ENCODE data around the gene FAM53C.
"Not testable (repeated sequence)": the region's sequence is repeated elsewhere in the genome, so short reads cannot be mapped to it uniquely, and the experiment has no call there.

FAM53C gene

DNA sequence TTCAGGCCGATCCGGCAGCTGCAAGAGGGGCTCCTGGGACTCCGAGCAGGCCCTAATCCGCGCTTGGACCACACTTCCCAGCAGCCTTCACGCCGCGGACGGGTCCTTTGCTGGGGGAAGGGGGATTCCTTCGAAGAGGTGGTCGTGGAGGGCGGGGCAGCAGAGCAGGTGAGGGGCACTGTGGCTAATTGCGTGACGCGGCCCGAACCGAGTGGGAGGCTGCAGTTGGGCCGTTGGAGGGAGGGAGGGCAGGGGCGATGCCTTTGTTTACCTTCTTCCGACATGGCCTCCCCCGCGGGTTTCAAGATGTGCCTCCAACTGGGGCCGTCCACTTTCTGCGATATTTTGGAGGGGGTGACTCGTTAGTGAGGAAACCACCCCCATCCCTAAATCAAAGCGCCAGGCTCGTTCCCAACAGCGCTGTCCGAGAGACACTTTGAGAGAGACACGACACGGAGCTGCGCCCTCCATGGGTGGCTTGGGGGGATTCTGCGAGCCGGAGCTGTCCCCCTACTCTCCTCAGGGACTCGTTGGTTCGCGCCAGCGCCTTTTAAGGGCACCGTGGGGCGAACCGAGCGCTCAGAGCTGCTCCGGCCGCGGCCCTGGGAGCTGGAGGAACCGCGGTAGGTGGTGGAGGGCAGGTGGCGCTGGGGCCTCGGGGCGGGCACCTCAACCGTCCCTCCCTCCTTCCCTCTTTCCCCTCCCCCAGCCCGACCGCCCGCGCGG lies at the start of gene FAM53C:
TSS of gene FAM53C (plus strand) at position 582 of the 726 bp plus-strand sequence. CDS start 3,070 bp downstream, outside the sequence.
- DNase-seq, result peak; percentile 93

DNA sequence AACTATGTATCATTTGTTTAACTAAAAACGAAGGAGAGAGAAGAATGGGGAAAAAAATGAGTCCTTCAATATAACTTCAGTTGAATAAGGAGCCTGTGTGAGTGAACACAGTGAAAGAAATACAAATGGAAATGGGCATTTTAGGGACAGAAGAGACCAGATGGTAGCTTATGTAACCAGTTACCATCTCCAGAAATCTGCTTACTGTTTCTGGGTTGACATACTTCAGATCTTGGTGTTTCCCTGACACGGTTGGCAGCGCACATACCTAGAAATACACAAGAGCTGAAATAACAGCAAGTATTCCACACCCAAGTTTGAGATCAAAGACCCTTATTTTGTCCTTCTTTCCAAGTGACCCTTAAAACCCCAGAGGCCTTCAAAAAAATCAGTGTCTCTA lies 48.8 kb upstream of the FAM53C start:
- DNase-seq, result no peak

DNA sequence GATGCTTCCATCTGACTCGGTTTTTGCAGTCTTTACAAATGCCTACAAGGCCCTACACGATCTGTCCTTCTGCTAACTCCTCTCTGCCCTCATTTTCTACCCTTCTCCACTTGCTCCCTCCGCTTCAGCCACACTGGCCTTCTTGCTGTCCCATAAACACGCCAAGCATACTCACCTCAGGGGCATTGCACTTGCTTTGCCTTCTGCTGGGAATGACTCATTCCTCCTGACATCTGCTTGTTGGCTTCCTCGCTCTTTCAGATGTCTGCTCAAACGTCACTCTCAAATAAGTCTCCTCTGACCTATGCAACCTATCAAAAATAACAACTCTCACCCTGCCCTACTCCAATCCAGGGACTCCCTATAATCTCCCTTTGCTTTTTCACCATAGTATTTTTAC lies 34.7 kb upstream of the FAM53C start:
- no peak for DNase-seq

DNA sequence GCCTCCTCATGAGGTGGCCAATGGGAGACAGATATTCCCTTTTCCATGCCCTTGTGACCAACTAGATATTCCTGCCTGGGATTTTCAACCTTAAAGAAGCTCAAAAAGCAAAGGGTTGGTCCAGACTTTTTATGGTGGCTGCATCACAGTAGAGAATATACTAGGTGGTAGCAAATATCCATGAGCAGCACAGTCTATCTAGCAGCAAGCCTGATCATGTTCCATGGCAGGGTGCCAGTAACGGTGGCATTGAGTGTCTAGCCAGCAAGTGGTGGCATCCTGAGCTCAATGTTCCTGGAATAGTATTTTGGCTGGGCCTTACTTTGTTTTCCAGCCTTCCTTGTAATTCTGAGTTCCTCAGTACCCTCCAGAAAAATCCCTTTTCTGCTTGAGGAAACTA lies 32.3 kb upstream of the FAM53C start:
- DNase-seq, result no peak

DNA sequence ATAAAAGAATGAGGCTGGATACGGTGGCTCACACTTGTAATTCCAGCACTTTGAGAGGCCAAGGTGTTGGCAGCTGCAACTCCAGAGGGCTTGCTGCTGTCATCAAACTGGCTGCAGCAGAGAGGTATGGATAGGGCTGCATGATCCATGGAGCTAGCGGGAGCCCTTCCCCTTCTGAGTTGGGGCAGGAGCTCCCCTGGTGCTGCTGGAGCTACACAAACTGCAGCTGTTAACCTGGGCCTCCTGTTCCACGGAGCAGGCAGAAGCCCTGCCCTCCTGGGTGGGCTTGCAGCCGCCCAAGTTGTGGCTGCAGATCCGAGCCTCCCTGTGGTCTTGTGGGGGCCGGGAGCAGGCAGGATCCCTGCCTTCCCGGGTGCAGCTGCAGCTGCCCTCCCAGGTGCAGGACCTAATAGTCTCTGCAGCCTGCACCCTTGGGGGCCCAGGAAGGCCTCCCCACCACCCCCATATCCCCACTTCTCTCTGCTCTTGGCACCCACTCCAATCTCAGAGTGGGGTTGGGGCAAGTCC lies 22.3 kb upstream of the FAM53C start:
- DNase-seq, result no peak

DNA sequence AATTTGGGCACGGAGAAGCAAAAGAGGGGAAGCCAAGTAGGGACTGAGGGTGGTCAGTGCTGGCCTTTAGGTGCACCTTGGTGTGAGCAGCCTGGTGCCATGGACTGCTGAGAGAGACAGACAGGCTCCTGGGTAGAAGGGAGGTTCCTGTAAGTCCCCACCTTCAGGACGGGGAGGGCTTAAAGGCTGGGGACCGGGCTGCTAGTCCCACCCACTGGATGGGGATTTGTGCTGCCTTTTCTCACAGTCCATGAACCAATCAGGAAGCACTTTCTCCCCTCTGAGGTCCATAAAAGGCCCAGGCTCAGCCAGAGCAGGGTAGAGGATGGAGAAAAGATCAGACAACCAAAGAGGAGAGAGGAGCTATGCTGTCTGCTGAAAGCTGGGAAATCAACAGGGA lies 21.7 kb upstream of the FAM53C start:
- DNase-seq, result no peak

DNA sequence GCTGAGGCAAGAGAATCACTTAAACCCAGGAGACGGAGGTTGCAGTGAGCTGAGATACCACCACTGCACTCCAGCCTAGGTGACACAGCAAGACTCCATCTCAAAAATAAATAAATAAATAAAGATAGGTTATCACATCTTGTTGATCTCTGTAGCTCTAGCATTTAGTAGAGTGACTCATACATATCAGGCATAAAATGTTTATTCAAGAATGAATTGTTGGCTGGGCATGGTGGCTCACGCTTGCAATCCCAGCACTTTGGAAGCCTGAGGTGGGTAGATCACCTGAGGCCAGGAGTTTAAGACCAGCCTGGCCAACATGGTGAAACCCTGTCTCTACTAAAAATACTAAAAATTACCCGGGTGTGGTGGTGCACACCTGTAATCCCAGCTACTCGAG lies 19.9 kb upstream of the FAM53C start:
- not testable (repeated sequence) for DNase-seq

DNA sequence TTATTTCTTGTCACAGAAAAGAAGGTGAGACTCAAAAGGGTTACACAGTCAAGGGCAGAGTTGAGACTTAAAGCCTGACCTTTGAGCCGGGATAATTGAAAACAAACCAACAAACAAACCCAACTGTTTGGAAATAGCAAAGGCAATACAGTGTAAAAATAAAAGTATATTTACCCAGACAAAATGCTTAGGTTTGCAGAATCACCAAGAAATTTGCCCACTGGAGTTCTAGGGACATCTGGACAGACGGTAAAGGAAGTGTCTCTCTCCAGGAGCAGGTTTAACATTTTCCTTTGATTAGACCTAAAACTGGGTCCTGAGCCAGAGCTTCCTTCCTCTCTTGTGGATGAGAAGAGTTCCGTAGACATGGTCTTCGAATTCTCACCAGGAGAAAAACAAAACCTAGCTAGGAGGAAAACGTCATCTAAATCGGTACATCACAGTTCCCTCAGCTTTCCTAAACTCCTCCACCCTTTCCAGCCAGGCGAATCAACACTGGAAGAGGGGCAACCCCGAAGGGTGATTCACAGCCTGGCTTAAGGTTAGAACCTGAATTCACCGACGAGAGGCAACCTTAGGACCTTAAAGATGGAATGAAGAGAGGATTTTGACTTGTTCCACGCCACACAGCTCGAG lies 7.1 kb upstream of the FAM53C start:
- DNase-seq, result no peak

DNA sequence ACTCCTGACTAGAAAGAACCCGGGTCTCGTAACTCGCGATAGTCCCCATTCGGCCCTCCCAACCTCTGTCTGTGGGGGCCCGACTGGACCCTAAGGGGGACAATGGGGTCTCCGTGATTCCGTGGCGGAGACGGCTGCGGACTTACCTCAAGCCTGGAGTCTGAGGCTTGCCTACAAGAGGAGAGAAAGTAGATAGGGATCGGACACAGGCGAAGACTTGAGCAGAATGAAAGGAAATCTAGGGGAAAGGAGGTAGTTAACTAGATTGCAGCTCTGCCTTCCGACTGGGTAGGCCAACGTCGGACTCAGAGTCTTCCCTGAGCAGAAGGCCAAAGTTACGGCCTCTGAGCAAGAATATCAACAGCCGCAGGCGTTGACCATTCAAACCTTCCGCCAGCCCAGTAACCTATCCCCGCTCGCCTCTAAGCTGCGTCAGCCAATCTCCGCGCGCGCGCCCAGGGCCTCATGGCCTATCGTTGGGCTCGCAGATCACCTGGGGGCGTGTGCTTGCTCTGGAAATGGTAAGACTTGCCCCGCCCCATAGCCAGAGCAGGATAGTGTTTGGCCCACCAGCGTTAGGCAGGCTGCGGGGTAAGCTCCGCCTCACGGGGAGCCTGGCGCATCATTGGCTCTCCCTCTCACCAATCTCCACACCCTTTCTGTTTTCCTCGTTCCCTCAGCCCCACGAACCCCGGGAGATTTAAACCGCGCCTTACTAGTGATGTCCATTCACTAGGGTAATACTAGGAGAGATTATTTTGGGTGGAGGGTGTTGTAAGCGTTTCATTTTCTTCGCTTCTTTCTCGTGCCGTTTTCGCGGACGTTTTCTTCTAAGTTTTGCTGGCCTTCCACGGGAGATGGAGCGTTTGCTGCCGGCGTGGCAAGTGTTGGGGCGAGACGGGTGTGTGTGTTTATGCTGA lies 6.4 kb upstream of the FAM53C start, which contains the start of gene CDC25C:
TSS of gene CDC25C (minus strand) at position 356 of the 920 bp plus-strand sequence. CDS start 624 bp downstream, outside the sequence.
- DNase-seq, result peak; percentile 97 to 98

DNA sequence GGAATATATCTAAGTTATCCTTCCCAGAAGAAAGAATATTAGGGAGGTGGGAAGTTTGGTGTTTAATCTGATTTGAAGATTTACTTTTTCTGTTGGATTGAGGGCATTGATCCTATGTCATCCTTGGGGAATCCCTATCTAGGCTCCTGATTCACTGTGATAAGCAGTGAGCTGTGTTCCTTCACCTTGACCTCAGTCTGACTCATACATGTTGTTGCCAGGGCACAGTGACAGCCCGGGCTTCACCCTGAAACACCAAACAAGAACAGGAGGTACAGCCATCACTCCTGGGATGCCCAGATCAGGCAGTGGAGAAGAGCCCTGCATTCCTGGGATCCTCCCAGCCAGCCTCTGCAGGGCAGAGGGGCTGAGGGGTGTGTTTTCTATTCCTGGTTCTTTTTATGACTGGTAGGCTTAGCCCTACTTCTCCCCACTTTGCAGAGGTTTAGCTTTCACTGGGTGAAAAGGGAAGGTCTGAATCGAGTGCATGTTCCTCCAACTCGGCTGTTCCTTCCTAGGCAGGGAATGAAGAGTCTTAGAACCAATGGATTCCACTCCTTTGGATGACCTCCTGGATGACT lies 3.1 kb upstream of the FAM53C start:
- DNase-seq, result no peak

DNA sequence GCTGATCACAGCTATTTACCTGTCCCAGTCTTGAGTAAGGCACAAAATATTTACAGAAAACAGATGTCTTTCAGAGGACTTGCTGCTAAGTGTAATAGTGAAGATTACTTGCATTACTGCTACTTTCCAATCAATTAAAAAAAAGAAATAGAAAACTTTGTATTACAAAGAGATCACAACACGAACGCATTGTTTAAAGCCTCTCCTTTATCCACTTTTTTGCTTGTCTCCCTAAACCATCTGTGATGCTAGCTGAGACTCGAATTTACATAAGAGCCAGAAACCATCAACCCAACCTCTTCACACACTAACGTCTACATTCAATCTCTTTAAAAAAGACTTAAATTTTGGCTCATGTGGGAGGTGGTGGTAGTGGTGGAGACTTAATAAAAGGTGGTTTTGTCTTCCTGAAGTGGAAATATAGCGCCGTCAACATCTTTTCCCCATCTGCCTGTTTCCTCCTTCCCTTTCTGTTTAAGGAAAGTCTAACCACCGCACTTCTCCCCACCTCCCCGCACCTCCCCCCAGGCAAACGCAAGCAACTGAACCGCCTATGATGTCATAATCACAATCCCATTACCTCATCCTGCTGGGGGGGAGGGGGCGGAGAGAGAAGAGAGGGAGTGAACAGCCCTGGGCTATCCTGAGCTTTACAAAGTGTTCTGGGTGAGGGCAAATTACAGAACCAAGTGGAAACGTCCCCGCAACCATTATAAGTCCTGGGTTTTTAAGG lies 948 bp upstream of the FAM53C start:
- DNase-seq, result no peak

DNA sequence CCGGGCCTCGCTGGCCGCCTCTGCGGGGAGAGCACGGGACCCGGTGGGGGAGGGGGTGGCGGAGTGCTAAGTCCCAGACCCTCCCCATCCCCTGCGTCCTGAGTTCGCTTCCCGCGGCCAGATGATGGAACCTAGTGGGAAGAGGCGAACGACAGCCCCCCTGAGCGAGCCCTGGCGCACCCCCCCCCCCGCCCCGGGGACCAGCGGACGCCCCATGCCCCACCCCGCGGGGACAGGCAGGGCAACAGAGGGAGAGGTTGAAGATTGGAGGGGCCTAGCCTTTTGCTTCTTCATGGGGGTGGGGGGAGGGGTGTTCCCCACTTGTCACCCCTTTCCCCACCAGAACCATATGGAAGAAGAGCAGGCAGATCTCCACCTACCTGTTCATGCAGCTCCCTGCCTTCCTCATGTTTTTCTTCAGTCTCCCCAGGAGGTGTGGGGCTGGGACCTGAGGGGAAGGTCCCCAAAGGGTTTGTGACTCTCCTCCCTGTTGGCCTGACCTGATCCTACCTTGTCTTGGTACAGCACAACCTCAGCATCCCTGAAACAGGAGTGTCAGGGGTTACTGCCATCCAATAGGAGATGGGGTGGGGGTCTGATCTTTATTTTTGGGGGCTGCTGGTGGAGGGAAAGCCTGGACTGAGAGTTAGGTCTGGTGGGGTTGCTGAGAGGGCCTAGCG lies 485 bp downstream of the FAM53C start:
- DNase-seq, result no peak

DNA sequence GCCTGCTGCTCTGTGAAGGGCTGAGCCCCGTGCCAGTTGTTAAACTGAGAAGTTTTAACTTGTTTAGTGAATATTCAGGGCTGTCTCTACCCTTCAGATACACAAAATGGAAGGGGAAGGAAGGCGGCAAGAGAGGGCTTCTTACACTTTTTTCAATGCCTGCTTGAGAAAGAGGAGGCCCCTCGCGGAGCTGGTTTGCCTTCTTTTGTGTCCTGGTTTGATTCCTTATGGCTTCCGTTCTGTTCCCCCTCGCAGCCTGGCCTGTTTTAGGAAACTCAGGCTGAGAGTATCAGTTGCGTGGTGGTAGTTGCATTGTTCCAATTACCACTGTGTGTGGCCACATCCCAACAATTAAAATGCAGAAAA lies 1.0 kb downstream of the FAM53C start:
- DNase-seq, result peak in 1 of 2 experiments; percentile 5

DNA sequence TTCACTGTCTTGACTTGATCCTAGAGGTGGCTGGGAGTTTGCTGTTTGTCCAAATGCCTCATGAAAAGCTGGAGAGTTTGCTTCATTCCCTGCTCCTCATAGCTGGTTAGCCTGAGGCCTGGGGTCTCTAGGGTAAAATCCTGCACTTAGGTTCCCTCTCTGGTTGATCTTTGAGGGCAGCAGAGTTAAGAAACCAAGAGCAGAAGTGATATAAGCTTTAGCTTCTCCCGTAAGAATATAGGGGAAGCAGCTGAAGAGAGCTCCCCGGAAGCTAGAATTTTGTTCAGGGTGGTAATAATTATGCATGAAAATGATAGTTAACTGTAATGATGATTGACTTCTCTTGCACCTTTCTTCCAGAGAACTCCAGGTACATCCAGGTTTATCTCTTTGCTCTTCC lies 1.4 kb downstream of the FAM53C start:
- no peak for DNase-seq

DNA sequence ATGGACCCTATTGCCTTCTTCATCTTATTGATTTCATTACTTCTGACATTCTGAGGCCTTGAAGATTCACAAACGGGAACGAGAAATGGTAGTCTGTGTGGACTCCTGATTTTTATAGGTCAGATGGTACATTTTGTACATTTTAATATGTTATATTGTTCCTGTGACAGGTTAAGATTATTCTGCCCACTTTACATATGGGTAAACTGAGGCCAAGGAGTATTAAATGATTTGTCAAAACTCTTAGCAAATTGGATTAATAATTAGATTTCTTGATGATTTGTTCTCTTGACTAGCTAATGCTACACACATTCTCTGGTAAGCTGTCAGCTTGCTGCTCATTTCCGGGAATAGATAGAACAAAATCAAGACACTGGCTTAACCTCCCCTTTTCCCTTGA lies 1.9 kb downstream of the FAM53C start:
- no peak for DNase-seq

DNA sequence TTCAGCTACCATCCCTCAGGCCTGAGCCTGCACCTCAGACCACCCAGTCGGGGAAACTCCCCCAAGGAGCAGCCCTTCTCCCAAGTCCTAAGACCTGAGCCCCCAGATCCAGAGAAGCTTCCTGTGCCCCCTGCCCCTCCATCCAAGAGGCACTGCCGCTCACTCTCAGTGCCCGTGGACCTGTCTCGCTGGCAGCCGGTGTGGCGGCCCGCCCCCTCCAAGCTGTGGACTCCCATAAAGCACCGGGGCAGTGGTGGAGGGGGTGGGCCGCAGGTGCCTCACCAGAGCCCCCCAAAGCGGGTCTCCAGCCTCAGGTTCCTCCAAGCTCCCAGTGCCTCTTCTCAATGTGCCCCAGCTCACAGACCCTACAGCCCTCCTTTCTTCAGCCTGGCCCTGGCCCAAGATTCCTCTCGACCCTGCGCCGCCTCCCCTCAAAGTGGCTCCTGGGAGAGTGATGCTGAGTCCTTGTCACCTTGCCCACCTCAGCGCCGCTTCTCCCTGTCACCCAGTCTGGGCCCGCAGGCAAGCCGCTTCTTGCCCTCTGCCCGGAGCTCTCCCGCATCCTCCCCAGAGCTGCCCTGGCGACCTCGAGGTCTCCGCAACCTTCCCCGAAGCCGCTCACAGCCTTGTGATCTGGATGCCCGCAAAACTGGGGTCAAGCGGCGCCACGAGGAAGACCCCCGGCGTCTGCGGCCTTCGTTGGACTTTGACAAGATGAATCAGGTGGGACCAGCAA lies 7.0 kb downstream of the FAM53C start:
- DNase-seq, result no peak

DNA sequence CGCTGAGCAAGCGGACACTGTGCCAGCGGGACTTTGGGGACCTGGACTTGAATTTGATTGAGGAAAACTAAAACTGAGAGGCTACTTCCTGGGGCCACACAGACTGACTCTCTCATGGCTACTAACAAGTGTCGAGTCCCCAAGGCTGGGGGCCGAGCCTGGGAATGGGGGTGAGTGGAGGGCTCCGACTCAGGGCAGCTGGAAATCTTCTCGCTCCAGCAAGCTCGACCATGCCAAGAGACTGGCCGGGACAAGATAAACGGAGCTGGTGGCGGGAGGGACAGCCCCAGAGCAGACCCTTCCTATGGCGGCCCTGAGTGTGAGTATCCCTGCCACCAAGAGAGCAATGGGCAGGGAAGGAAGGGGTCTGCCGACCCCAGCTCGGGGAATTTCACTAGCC lies 8.8 kb downstream of the FAM53C start:
- no peak for DNase-seq

DNA sequence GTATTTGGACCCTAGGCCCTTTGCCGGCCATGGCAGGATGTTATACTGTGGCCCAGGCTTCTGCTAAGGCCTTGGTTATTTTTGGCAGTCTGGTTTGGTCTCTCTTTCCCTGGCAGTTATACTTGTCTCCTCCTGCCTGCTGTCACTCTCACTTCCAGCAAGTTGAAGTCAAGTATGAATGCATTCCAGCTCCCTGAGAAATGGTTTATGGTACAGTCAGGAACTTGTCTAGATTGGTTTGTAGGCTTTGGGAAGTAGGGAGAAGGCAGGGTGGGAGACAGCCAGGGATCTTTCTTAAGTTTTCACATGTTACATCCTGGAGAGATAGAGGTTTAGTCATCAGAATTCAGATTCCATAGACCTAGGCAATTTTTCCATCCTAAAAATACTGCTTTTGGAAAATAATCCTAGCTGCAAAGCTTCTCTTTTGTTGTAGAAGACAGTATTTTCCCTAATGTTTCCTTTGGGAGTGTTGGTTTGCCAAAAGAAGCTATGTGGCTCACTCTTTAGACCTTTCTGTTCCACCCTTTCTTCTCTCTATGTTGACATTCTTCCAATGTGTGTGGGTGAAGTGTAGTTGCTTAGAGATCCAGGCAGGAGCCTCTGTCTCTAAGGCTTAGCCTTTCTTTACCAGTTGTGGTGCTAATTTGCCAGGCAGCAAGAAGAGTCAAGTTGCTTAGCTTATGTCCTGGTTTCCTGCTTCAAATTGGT lies 11.9 kb downstream of the FAM53C start:
- no peak for DNase-seq

DNA sequence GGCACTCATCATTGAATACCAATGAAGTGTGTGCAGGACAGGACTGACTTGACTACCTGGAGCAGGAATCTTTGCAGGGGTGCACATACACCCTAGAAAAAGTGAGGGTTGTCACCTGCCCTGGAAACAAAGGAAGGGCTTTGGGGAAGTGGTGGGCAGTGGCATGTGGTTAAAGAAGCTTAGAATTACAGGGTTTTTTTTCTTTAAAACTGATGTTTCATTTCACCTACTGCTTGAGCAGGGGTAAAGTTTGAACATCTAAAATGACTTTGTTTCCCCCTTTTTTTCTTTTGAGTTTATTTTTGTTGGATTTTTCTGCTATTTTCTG lies 12.5 kb downstream of the FAM53C start:
- DNase-seq, result no peak

DNA sequence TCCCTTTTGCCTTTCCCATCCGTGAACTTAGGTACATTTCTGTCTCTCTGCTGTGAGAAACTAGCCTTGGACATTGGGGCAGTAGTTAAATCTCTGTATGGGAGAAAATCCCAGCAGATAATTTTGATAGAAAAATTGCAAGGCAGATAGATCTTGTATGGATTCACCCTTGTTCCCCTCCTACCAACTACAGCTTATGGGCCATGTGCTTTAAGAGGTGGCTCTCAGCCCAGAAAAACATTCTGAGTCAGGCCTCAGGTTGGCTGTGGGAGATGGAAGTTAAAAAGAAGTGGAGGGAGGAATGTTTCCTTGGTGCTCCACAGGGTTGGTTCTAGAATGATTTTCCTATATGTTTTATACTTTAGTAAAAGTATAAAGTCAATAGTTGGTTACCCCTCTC lies 13.0 kb downstream of the FAM53C start:
- no peak for DNase-seq

Data from activated CD4-positive, alpha-beta T cell treated with anti-CD3 and anti-CD28 coated beads, Interleukin-2, amount 50 U/mL, for 48 hours (primary cell).